Measurements from ENCODE around the gene NDUFAF5. TPM values are rescaled to one million over a fixed set of nuclear protein-coding genes. Genes with fewer than 3 reads are reported as not detected.

Gene NDUFAF5
- total and polyA plus RNA-seq, 2 experiments from 2014 or later = 45.8 to 54.6 TPM

DNA sequence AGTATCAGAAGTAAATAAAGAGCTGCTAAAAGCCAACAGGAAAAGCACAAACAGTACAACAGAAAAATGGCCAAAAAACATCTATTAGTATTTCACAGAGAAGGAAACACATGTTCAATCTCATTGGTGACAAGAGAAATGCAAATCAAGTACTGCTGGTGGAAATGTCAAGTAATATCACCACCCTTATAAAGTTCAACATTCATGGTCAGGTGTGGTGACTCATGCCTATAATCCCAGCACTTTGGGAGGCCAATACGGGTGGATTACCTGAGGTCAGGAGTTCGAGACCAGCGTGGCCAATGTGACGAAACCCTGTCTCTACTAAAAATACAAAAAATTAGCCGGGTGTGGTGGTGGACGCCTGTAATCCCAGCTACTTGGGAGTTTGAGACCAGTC, 42.9 kb upstream of the NDUFAF5 start:
- Histone ChIP-seq H3K36me3 (peaks cover 19% of the 10 kb centered on the region), H3K27ac (no peak overlapping the region), H3K9me3 (ENCODE audit: low read depth) (no peaks in the 10 kb centered on the region)

DNA sequence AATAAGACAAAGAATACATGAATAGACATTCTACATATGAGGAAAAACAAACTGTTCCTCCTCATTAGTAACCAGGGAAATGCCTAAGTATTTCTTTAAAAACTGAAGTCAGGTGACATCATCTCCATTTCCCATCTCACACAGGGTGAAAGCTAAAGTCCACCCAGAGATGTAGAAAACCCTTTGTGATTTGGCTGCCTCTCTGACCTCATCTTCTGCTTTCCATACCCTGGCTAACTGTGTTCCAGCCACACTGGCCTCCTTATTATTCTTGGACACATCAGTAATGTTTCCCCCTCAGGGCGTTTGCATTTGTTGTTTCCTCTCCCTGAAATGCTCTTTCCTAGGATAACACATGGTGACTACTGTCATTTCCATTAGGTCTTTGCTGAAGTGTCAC, 40.5 kb upstream of the NDUFAF5 start:
- no peaks in the 10 kb centered on the region for H3K27me3 ChIP-seq
- DNase-seq (ENCODE audit: low read depth in 1 of 2, low spot score in 1 of 2) = no peak
- TF ChIP-seq, protein P1, sequence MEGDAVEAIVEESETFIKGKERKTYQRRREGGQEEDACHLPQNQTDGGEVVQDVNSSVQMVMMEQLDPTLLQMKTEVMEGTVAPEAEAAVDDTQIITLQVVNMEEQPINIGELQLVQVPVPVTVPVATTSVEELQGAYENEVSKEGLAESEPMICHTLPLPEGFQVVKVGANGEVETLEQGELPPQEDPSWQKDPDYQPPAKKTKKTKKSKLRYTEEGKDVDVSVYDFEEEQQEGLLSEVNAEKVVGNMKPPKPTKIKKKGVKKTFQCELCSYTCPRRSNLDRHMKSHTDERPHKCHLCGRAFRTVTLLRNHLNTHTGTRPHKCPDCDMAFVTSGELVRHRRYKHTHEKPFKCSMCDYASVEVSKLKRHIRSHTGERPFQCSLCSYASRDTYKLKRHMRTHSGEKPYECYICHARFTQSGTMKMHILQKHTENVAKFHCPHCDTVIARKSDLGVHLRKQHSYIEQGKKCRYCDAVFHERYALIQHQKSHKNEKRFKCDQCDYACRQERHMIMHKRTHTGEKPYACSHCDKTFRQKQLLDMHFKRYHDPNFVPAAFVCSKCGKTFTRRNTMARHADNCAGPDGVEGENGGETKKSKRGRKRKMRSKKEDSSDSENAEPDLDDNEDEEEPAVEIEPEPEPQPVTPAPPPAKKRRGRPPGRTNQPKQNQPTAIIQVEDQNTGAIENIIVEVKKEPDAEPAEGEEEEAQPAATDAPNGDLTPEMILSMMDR (IDR thresholded peaks at IDR 0.05; ENCODE audit: low read depth, low read length) = no peak
- no peaks in the 10 kb centered on the region for H3K4me1 ChIP-seq (ENCODE audit: low read depth)
- H3K27ac ChIP-seq = no peak overlapping the region
- H3K36me3 ChIP-seq = peaks cover 19% of the 10 kb centered on the region
- H3K9me3 ChIP-seq (ENCODE audit: low read depth) = no peaks in the 10 kb centered on the region
- no peak overlapping the region for H3K4me3 ChIP-seq

More for the DNA sequence above, 42.9 kb upstream of the NDUFAF5 start:
- no peak overlapping the region for H3K4me3 ChIP-seq
- TF ChIP-seq, protein P1 (IDR thresholded peaks at IDR 0.05; ENCODE audit: low read depth, low read length) = no peak
- H3K4me1 ChIP-seq (ENCODE audit: low read depth) = no peaks in the 10 kb centered on the region
- no peak for DNase-seq (ENCODE audit: low read depth in 1 of 2, low spot score in 1 of 2)
- H3K27me3 ChIP-seq = no peaks in the 10 kb centered on the region

DNA sequence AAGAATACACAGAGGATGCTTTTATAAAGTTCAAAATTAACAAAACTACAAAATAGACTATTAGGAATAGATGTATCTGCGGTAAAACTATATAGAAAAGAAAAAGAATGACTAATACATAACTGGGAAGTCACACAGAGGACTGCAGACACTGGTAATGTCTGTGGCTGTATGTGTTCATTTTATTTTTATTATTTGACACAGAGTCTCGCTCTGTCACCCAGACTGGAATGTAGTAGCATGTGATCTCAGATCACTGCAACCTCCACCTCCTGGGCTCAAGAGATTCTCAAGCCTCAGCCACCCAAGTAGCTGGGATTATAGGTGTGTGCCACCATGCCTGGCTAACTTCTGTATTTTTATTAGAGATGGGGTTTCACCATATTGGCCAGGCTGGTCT, 39.0 kb upstream of the NDUFAF5 start:
- Histone ChIP-seq H3K9me3 (ENCODE audit: low read depth) (no peaks in the 10 kb centered on the region), H3K27ac (no peak overlapping the region), H3K4me1 (ENCODE audit: low read depth) (no peaks in the 10 kb centered on the region), H3K4me3 (no peak overlapping the region), H3K27me3 (no peaks in the 10 kb centered on the region), H3K36me3 (peaks cover 22% of the 10 kb centered on the region)
- DNase-seq (ENCODE audit: low read depth in 1 of 2, low spot score in 1 of 2) = no peak
- TF ChIP-seq, protein P1 (IDR thresholded peaks at IDR 0.05; ENCODE audit: low read depth, low read length) = no peak

DNA sequence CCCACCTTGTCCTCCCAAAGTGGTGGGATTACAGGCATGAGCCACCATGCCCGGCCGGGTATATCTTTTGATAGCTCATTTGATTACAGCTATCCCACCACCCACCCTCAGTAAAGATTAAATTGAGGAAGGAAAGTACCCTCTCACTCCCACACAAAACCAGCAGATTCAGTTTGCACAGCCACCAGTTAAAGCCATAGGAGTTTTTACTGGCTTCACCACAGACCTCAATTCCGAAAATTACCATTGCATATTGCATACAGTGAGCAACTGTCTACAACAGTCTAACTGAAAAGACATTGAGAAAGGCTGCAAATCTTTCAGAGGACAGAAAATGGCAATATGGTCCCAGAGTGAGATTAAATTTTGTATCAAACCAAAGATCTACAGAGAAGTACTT, 35.0 kb upstream of the NDUFAF5 start:
- TF ChIP-seq, protein P1 (IDR thresholded peaks at IDR 0.05; ENCODE audit: low read depth, low read length) = no peak
- no peak overlapping the region for H3K27ac ChIP-seq
- DNase-seq (ENCODE audit: low read depth in 1 of 2, low spot score in 1 of 2) = no peak
- no peaks in the 10 kb centered on the region for H3K4me1 ChIP-seq (ENCODE audit: low read depth)
- H3K27me3 ChIP-seq = no peaks in the 10 kb centered on the region
- no peaks in the 10 kb centered on the region for H3K9me3 ChIP-seq (ENCODE audit: low read depth)
- H3K4me3 ChIP-seq = no peak overlapping the region
- H3K36me3 ChIP-seq = peaks cover 3% of the 10 kb centered on the region

DNA sequence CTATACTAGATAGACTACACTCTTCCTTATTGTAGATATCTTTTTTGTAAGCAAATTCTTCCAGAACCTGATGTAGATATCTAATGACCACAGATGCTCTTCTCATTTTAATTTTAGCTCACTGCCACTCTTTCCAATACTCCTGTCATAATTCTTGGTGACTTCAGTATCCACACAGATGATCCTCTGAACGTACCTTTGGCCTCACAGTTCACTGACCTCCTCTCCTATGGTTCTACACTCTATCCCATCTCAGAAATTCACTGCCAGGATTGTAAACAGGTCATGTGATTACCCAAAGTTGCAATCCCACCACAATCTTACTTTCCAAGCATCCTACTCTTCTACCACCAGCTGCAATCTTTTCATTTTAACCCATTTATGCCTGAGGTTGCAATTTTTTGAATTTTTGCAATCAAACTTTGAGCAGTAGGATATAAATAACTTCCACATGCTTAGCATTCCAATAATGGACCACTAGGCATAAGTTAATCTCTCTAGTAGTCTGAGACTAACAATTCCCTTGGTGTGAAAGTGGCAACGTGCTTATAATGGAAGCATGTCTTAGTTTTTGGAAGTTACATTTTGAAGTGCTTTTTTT, 31.3 kb upstream of the NDUFAF5 start:
- no peaks in the 10 kb centered on the region for H3K9me3 ChIP-seq (ENCODE audit: low read depth)
- peaks cover 16% of the 10 kb centered on the region for H3K36me3 ChIP-seq
- H3K27me3 ChIP-seq = no peaks in the 10 kb centered on the region
- H3K4me3 ChIP-seq = no peak overlapping the region
- DNase-seq (ENCODE audit: low read depth in 1 of 2, low spot score in 1 of 2) = no peak
- TF ChIP-seq, protein P1 (IDR thresholded peaks at IDR 0.05; ENCODE audit: low read depth, low read length) = no peak
- no peak overlapping the region for H3K27ac ChIP-seq
- no peaks in the 10 kb centered on the region for H3K4me1 ChIP-seq (ENCODE audit: low read depth)
